Subcutaneous adipose tissue (tissue), 4 donors: ENCODE data around the gene TBC1D5. TPM values are rescaled to one million over a fixed set of nuclear protein-coding genes. Genes with fewer than 3 reads are reported as not detected.

ENCODE experiments used
- CTCF ChIP-seq: fragments of 450-650 bp; IDR thresholded peaks from one replicate; pipeline ENCODE4 v1.5.1; 2016; ENCODE audit warnings: low read depth, mild to moderate bottlenecking, control low read depth, antibody characterized with exemption, moderate library complexity
- total RNA-seq, 4 donors: library from RNA; depleted of rRNA; stranded (reverse); fragments of >200 nt; gene quantifications; one replicate each; pipeline ENCODE4 v1.1.0, GENCODE V29; 2016

Gene TBC1D5
- total RNA-seq, 4 donors from 2014 or later = 76.3 to 91.1 (median 81.3) TPM

- TF ChIP-seq CTCF = no peak
These were observed 590.6 kb downstream of the TBC1D5 start for GRCh38 chr3:17151598-17152373.

GRCh38 chr3:17149076-17149475 lies 593.4 kb downstream of the TBC1D5 start:
- TF ChIP-seq CTCF = no peak

- no peak for TF ChIP-seq CTCF
These were observed 597.8 kb downstream of the TBC1D5 start for GRCh38 chr3:17144665-17144993.

- no peak for TF ChIP-seq CTCF
These were observed 598.4 kb downstream of the TBC1D5 start for GRCh38 chr3:17143893-17144664.

GRCh38 chr3:17142516-17142915 lies 599.9 kb downstream of the TBC1D5 start:
- TF ChIP-seq CTCF = no peak

GRCh38 chr3:17141699-17142098 lies 600.7 kb downstream of the TBC1D5 start:
- TF ChIP-seq CTCF = no peak

GRCh38 chr3:17140670-17141505 lies 601.5 kb downstream of the TBC1D5 start:
- TF ChIP-seq CTCF = no peak
